ENCODE data around the gene DENND2D.

DENND2D gene

GRCh38 chr1:111154021-111154999 lies 46.1 kb downstream of the DENND2D start:
- no peaks in the 10 kb centered on the region for H3K27me3 ChIP-seq (ENCODE audit: insufficient read depth, low read length)
- no peak overlapping the region for H3K4me3 ChIP-seq (ENCODE audit: low read length)
- H3K4me1 ChIP-seq (ENCODE audit: insufficient read depth, low read length): no peaks in the 10 kb centered on the region
- no peak overlapping the region for H3K9ac ChIP-seq (ENCODE audit: low read depth, low read length)
- H3K9me3 ChIP-seq (ENCODE audit: insufficient read depth, low read depth, low read length): no peaks in the 10 kb centered on the region
- no peak overlapping the region for H3K27ac ChIP-seq (ENCODE audit: low read length)
- peaks cover 55% of the 10 kb centered on the region for H3K36me3 ChIP-seq (ENCODE audit: insufficient read depth, low read depth, low read length)

GRCh38 chr1:111151838-111152237 lies 48.6 kb downstream of the DENND2D start:
- Histone ChIP-seq H3K9ac (ENCODE audit: low read depth, low read length) (no peak overlapping the region), H3K4me1 (ENCODE audit: insufficient read depth, low read length) (no peaks in the 10 kb centered on the region), H3K27me3 (ENCODE audit: insufficient read depth, low read length) (no peaks in the 10 kb centered on the region), H3K9me3 (ENCODE audit: insufficient read depth, low read depth, low read length) (no peaks in the 10 kb centered on the region), H3K36me3 (ENCODE audit: insufficient read depth, low read depth, low read length) (peaks cover 74% of the 10 kb centered on the region), H3K27ac (ENCODE audit: low read length) (no peak overlapping the region), H3K4me3 (ENCODE audit: low read length) (no peak overlapping the region)

GRCh38 chr1:111148376-111148881 lies 52.0 kb downstream of the DENND2D start:
- Histone ChIP-seq H3K9me3 (ENCODE audit: insufficient read depth, low read depth, low read length) (no peaks in the 10 kb centered on the region), H3K27me3 (ENCODE audit: insufficient read depth, low read length) (no peaks in the 10 kb centered on the region), H3K27ac (ENCODE audit: low read length) (no peak overlapping the region), H3K36me3 (ENCODE audit: insufficient read depth, low read depth, low read length) (peaks cover 64% of the 10 kb centered on the region), H3K4me3 (ENCODE audit: low read length) (no peak overlapping the region), H3K9ac (ENCODE audit: low read depth, low read length) (no peak overlapping the region), H3K4me1 (ENCODE audit: insufficient read depth, low read length) (peaks cover 4% of the 10 kb centered on the region; the same call in 1 of the 2 replicates)

- peaks cover 4% of the 10 kb centered on the region; the same call in 1 of the 2 replicates for H3K4me1 ChIP-seq (ENCODE audit: insufficient read depth, low read length)
- H3K27me3 ChIP-seq (ENCODE audit: insufficient read depth, low read length): no peaks in the 10 kb centered on the region
- H3K9me3 ChIP-seq (ENCODE audit: insufficient read depth, low read depth, low read length): no peaks in the 10 kb centered on the region
- peaks cover 59% of the 10 kb centered on the region for H3K36me3 ChIP-seq (ENCODE audit: insufficient read depth, low read depth, low read length)
- no peak overlapping the region for H3K4me3 ChIP-seq (ENCODE audit: low read length)
- no peak overlapping the region for H3K27ac ChIP-seq (ENCODE audit: low read length)
- no peak overlapping the region for H3K9ac ChIP-seq (ENCODE audit: low read depth, low read length)
These were observed 52.5 kb downstream of the DENND2D start for GRCh38 chr1:111147948-111148347.

- no peak overlapping the region for H3K27ac ChIP-seq (ENCODE audit: low read length)
- H3K4me1 ChIP-seq (ENCODE audit: insufficient read depth, low read length): peaks cover 9% of the 10 kb centered on the region
- no peaks in the 10 kb centered on the region for H3K9me3 ChIP-seq (ENCODE audit: insufficient read depth, low read depth, low read length)
- H3K4me3 ChIP-seq (ENCODE audit: low read length): no peak overlapping the region
- no peak overlapping the region for H3K9ac ChIP-seq (ENCODE audit: low read depth, low read length)
- peaks cover 42% of the 10 kb centered on the region for H3K36me3 ChIP-seq (ENCODE audit: insufficient read depth, low read depth, low read length)
- H3K27me3 ChIP-seq (ENCODE audit: insufficient read depth, low read length): no peaks in the 10 kb centered on the region
These were observed 54.3 kb downstream of the DENND2D start for GRCh38 chr1:111145963-111146768.

GRCh38 chr1:111145542-111145941 lies 54.9 kb downstream of the DENND2D start:
- Histone ChIP-seq H3K4me1 (ENCODE audit: insufficient read depth, low read length) (peaks cover 12% of the 10 kb centered on the region), H3K27me3 (ENCODE audit: insufficient read depth, low read length) (no peaks in the 10 kb centered on the region), H3K9me3 (ENCODE audit: insufficient read depth, low read depth, low read length) (no peaks in the 10 kb centered on the region), H3K36me3 (ENCODE audit: insufficient read depth, low read depth, low read length) (peaks cover 36% of the 10 kb centered on the region), H3K4me3 (ENCODE audit: low read length) (no peak overlapping the region), H3K27ac (ENCODE audit: low read length) (no peak overlapping the region), H3K9ac (ENCODE audit: low read depth, low read length) (no peak overlapping the region)

GRCh38 chr1:111142356-111142975 lies 58.0 kb downstream of the DENND2D start:
- Histone ChIP-seq H3K9ac (ENCODE audit: low read depth, low read length) (no peak overlapping the region), H3K27me3 (ENCODE audit: insufficient read depth, low read length) (no peaks in the 10 kb centered on the region), H3K4me3 (ENCODE audit: low read length) (no peak overlapping the region), H3K4me1 (ENCODE audit: insufficient read depth, low read length) (peaks cover 18% of the 10 kb centered on the region), H3K27ac (ENCODE audit: low read length) (no peak overlapping the region), H3K9me3 (ENCODE audit: insufficient read depth, low read depth, low read length) (no peaks in the 10 kb centered on the region), H3K36me3 (ENCODE audit: insufficient read depth, low read depth, low read length) (peaks cover 14% of the 10 kb centered on the region)

- Histone ChIP-seq H3K4me1 (ENCODE audit: insufficient read depth, low read length) (peaks cover 18% of the 10 kb centered on the region), H3K27me3 (ENCODE audit: insufficient read depth, low read length) (no peaks in the 10 kb centered on the region), H3K4me3 (ENCODE audit: low read length) (peak overlapping the region; percentile 91), H3K9me3 (ENCODE audit: insufficient read depth, low read depth, low read length) (no peaks in the 10 kb centered on the region), H3K9ac (ENCODE audit: low read depth, low read length) (peak overlapping the region; percentile 84), H3K36me3 (ENCODE audit: insufficient read depth, low read depth, low read length) (peaks cover 16% of the 10 kb centered on the region), H3K27ac (ENCODE audit: low read length) (no peak overlapping the region)
These were observed 58.9 kb downstream of the DENND2D start for GRCh38 chr1:111141245-111142220.

GRCh38 chr1:111140680-111140967 lies 59.8 kb downstream of the DENND2D start:
- Histone ChIP-seq H3K9me3 (ENCODE audit: insufficient read depth, low read depth, low read length) (no peaks in the 10 kb centered on the region), H3K9ac (ENCODE audit: low read depth, low read length) (peak overlapping the region; percentile 84), H3K27ac (ENCODE audit: low read length) (peak overlapping the region; percentile 93), H3K27me3 (ENCODE audit: insufficient read depth, low read length) (no peaks in the 10 kb centered on the region), H3K4me1 (ENCODE audit: insufficient read depth, low read length) (peaks cover 18% of the 10 kb centered on the region), H3K4me3 (ENCODE audit: low read length) (peak overlapping the region; percentile 91), H3K36me3 (ENCODE audit: insufficient read depth, low read depth, low read length) (peaks cover 25% of the 10 kb centered on the region)

- no peaks in the 10 kb centered on the region for H3K9me3 ChIP-seq (ENCODE audit: insufficient read depth, low read depth, low read length)
- peak within 1 kb of the TSS; percentile 93 for H3K27ac ChIP-seq (ENCODE audit: low read length)
- H3K4me3 ChIP-seq (ENCODE audit: low read length): peak within 1 kb of the TSS; percentile 91
- H3K36me3 ChIP-seq (ENCODE audit: insufficient read depth, low read depth, low read length): peaks cover 27% of the 10 kb centered on the region
- peaks cover 18% of the 10 kb centered on the region for H3K4me1 ChIP-seq (ENCODE audit: insufficient read depth, low read length)
- no peaks in the 10 kb centered on the region for H3K27me3 ChIP-seq (ENCODE audit: insufficient read depth, low read length)
- H3K9ac ChIP-seq (ENCODE audit: low read depth, low read length): peak within 1 kb of the TSS; percentile 84
These were observed 60.3 kb downstream of the DENND2D start, which contains the start of the genes CEPT1 and DRAM2 for GRCh38 chr1:111139956-111140679. Gene CEPT1, plus strand, starts transcription at chr1:111140223. Its CDS starts 7,492 bp downstream, at chr1:111147715. Gene DRAM2, minus strand, starts transcription at chr1:111140093. Its CDS starts 8,539 bp downstream, at chr1:111131554.

Measured in iPS-20b (cell line).